Activated CD4-positive, alpha-beta T cell treated with anti-CD3 and anti-CD28 coated beads, Interleukin-2, Interleukin-6, amounts not matched to agents 100 ng/mL and 50 ng/mL, durations not matched to agents 16 hours and 8 hours (primary cell): ENCODE results near the gene CRYBG1.

Experiments used
- DNase-seq: peaks from one replicate; pipeline ENCODE4 v3.0.0-alpha.2; 2020

The CRYBG1 gene

DNA sequence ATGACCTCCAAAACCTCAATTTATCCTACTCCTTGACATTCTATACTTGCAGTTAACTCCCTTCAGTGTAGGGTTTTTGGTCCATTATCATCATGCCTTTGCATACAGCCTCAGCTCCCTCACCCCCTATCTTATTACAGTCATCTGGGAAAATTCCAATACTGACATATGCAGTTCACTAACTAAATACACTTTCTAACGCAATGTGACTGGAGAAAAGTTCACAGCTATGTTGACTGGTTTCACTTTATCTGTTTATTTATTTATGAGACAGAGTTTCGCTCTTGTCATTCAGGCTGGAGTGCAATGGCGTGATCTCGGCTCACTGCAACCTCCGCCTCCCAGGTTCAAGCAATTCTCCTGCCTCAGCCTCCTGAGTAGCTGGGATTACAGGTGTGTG, 64.9 kb downstream of the CRYBG1 start:
- DNase-seq, result no peak

DNA sequence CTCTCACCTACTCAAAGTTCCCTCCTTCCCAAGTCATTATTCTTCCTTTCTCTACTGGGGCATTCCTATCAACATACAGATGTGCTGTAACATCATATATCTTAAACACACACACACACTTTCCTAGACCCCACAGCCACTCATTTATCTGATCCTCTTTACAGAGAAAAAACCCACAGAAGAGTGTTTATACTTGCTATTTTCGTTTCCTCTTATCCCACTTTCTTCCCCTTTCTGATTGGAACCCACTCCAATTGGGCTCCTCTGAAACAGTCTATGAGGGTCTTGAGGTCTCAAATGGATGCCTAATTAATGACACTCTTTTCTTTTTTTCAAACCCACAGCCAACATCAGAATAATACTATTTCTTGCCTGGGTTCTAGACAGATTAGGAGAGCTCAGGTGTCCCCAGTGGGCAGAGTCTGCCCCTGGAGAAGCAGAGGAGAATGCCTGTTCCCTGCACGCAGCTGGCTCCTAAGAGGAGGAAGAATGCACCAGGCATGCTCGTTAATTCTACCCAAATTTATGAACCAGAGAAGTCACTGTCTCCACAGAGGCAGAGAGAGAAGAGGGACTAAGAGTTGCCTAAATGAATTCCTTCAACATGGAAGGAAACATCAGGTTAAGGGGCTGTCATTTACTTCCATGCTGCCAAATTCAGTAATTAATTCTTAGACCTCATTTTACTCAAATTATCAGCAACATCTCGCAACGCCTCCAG, 65.9 kb downstream of the CRYBG1 start:
- no peak for DNase-seq

DNA sequence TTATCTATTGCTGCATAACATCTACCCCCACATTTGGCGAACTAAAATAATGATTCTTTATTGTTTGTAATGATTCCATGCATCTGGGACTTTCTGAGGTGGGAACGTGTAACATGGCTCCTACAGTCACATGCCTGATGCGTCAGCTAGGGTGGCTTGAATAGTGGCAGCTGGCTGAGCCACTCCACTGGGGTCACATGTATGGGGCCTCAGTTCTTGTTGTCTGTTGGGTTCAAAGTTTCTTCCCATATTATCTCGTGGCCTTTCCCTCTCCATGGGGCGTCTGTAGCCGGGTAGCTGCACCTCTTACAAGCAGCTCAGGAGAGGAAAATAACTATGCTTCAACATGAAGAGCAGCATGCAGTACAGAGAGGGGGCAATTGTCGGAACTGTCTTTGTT, 69.9 kb downstream of the CRYBG1 start:
- DNase-seq, result no peak

DNA sequence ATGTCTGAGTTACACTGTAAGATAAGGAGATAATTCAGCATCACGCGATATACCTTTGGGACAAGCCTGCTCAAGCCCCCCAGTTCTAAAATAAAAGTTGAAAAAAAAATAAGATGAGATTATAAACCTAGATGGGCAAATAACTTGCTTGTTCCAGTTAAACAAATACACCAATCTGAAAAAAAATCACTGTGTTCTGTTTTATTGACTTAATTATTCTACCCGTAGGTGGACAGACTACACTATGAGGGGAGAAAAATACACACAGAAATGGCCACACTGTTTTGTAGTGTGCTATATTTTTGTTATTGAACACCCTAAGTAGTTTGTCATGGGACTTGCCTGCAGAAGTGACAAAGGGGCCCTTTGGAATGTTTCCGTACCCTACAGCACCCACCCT, 70.9 kb downstream of the CRYBG1 start:
- DNase-seq, result no peak

DNA sequence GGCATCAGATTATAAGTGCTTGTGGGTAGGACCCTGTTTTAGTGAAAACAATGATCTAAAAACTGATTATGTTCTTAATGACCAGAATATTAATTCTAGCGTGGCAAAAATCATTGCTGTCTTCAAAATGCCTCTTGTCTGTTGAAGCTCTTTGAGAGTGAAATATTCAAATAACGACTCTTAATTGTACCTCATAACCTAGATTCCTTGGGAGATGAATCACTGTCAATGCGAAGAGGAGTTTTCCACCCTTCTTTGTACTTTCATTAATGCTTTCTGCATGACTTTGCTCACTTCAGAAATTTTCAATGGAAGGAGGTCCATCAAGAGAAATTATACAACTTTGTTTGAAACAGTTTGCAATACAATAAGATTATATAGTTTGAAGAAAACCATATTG, 71.5 kb downstream of the CRYBG1 start:
- DNase-seq, result no peak

DNA sequence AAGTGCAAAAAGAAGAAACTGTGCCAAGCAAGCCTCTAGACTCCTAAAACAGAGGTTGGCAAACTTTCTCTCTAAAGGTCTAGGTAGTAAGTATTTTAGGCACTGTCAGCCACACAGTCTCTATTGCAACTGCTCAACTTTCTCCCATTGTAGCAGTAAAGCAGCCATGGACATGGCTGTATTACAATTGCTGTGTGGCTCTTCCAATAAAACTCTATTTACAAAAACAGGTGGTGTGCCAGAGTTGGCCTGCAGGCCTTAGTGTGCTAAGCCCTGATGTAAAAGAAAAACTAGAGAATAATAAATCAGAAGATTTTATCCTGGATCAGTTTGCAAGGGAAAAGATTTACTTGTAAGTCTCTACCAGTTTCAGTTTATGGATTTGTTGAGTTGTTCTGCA, 74.0 kb downstream of the CRYBG1 start:
- no peak for DNase-seq

DNA sequence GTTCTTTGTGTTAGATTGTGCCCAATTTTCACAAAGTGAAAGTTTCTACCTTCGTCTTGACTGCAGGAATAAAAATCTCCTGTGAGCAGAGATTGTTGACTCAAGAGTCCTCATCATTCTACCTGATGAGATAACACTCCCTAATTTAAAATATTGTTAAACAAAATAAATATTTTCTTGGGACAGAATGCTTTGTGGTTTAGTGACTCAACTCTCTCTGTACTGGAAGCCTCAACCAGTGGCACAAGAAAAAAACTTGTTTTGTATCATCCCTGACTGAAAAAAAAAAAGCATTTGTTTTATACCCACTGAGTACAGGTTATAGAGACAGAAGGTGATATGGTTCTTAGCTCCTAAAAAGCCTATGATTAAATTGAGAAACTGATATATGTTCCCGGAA, 78.9 kb downstream of the CRYBG1 start:
- no peak for DNase-seq

DNA sequence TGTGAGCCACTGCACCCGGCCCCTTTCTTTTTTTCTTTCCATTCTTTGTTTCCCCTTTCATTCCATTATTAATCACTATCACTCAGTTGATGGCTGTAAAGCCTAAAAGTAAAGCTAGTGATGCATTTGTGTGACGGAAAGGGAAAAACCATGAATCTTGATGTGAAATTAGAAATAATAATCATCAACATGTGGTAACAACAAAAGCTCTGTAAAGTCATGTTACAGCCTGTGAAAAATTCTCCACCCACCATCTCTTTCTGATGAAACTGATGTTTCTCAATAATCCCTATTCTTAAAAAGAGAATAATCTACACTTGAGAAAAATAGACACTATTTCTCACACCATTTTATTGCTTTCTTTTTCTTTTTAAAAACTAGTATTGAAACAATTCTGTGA, 80.0 kb downstream of the CRYBG1 start:
- DNase-seq, result no peak

DNA sequence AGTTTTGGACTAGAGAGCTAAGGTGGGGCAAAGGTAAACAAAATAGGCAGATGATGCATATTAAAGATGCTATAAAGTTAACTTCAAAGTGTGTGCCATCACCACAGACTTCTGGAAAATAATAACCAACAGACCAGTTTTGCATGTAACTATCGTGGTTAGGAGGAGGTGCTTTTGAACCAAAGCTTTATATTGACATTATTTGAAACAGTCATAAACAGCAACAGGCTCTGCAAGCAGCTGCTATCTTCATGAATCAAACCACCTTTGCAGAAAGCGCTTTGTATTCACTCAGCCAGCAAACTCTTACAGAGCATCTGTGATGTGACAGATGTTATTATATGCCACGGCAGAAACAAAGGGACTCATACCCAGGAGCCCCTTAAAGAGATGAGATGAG, 81.9 kb downstream of the CRYBG1 start:
- DNase-seq, result no peak

DNA sequence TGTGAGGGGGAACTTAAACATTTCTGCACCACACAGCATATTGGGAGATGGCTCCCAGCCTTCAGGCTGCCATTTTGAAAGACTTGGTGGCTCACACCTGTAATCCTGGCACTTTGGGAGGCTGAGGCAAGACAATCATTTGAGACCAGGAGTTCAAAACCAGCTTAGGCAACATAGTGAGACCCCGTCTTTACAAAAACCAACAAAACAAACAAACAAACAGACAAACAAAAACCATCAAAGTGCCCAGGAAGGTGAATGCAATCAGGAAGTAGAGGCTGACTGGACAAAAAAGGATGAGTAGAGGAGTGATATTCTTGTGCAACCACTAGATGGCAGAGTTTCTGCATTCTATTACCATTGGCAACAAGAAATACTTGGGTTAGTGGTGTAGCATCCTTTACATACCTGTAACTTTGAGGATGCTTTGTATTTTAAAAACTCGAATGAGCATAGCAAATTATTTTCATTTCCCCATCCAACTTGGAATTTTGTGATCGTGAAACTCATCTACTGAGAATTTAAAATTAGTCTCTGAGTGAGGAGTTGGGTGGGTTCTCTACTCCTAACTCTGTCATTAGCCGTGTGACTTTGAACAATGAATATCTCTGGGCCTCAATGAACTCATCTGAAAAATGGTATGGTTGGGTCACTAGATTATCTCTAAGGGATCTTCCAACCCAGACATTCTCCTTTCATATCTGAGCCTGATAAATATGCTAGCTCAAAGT, 84.4 kb downstream of the CRYBG1 start:
- DNase-seq, result peak; percentile 80

DNA sequence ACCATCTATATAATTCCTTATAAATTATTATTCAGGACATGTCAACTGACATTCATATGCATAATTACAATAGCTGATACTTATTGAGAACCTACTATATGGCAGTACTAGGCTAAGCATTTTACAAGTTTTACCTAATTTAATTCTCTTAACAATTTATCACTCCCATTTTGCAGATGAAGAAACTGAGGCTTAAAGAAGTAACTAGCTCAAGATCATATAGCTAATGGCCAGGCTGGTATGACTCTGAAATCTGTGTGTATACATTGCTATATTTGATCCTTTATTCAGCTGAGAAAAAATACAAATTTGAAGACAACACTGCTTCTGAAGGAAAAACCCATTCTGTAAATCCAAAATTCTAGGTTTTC, 85.0 kb downstream of the CRYBG1 start:
- DNase-seq, result no peak

DNA sequence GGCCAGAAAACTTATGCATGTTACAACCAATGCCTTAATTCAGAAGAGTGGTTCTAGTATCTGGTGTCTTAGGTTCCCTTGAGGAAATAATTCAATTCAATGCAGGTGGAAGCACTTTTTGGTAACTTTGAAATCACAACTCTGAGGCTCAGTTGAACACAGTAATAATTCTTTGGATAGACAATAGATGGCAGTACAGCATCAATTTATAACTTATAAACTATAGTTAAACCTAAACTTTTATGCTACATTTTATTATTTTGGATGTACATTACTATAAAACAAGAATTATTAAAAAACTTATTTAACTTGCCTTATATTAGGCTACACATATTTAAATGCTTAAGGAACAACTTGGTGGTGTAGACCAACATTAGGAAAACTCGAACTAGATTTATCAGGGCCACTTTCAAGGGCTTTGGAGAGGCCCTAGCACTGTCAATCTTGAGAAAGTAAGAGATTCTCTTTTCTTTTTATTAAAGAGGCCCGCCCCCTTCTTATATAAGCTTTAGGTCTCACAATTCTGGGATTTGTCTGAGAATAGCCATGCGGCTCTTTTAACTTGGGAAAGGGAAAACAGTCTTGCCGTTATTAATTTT, 85.9 kb downstream of the CRYBG1 start:
- DNase-seq, result peak; percentile 33

DNA sequence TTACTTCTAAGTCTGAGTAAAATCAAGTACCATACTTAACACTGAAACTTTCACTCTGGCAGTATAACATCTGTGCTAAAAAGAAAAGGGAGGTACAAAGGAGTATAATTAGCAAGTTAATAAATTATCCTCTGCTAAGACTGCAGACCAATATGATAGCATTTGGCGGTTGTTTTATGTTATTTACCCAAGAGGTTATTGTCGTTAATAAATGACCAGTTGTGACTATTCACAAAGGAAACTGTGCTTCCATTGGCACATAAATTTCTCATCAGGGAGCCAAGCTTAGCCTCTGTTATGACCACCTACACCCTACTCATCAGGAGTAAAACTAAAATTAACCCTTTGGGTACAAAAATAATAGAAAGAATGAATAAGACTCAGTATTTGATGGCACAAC, 86.5 kb downstream of the CRYBG1 start:
- no peak for DNase-seq

DNA sequence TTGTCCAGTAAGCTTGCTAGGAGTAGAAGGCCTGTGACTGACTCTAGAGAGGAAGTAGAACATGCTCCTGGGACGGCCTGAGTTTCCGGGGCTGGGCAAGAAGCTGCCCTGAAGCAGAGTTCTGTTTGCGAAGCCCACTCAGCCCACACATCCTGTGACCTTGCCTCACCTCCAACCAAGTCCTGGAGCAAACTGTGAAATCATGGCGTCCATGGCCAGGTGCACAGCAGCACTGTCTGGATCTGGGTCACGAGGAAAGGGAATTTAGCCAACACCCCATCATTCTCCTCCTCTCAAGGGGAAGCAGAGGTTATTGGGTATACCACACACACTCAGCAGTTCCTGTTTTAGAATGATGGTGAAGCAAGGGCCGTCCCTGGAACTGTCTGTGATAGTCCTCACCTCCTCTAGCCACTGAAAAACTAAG, 87.5 kb downstream of the CRYBG1 start:
- DNase-seq, result peak; percentile 25

DNA sequence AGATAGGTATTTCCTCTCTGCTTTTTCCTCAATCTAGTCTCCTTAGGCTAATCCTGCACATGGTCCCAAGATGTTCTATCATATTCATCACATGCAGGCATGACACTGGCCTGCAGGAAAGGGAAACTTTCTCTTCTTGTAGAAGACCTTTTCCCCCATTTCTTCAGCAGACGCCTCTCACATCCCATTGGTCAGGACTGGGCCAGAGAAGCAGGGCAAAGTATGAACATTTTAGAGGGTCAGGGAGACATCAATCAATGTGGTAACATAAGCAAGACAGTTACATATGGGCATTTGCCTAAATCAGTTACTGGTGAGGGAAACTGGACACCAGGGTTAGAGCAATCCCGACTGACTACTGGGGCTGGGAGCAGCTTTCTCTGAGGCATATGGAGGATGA, 90.1 kb downstream of the CRYBG1 start:
- no peak for DNase-seq

DNA sequence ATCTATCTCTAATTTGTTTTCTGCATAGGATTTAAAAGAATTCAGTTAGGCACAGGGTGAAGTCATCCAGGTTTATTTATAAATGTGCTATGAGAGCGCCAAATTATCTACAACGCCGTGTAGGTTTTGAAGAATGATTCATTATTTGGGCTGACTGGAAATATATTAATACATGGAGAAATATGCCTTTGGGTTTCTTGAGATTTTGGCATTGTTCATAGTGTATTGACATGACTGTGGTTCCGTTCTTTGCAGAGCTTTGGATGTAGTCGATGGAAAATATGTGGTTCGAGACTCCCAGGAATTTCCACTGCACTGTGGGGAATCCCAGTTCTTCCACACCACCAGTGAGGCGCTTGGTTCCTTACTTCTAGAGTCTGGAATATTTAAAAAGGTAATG, 90.9 kb downstream of the CRYBG1 start:
- no peak for DNase-seq

DNA sequence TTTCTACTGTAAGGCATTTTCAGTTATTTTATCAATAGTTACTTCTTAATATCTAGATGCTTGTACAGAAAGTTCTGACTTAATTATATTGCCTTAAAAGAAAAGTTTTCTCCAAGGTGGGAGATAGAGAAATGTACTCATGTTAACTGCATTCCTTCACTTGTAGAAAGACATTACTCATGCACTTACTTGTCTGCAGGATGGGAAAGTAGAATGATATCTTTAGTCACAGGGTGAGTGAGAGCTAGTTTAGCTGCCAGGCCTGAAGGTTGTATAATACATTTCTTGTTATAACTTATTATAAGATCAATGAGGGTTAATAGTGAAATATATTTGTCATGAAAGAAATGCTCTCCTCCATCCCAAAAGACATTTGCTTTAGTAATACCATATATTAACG, 92.1 kb downstream of the CRYBG1 start:
- DNase-seq, result no peak

DNA sequence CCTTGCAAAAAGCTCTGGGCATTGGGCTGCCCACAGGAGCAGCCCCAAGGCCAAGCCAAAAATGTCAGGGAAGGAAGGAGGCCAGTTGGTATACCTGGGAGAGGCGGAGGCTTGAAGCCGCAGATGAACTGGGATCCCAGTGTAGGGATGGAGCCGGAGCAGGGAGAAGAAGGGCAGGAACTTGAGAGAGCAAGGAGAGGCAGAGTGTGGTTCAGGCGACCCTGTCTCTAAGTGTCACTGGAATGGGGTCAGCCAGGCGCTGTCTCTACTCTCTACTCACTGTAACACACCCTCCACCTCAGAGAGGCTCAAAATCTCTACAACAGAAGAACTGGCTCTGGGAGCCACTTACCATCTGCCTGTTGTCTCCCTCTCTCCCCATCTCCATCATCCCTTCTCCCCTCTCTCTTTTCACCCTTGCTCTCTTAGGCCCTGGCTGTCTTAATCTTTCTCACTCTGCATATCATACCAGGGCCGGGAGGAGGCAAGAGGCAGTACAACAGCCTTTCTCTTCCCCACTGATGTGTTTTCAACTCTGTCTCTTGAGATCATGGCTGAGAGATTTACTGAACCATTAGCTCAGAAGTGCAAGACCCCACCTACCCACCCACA, 93.3 kb downstream of the CRYBG1 start:
- no peak for DNase-seq

DNA sequence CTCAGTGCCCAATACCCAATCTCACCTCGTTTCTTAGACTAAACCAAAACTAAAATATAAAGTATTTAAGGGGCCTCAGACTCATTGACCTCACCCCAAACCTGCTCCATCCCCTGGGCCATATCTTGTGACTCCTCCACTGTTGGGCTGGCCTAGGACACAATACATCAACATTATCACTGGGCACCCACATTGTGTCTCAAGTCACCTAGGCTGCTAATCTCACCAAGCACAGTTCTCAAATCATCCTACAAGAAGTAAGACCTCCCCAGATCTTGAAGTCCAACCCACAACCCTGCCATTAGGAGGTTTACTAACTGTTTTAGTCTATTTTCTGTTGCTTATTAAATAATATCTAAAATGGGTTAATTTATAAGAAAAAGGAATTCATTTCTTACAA, 96.2 kb downstream of the CRYBG1 start:
- no peak for DNase-seq

DNA sequence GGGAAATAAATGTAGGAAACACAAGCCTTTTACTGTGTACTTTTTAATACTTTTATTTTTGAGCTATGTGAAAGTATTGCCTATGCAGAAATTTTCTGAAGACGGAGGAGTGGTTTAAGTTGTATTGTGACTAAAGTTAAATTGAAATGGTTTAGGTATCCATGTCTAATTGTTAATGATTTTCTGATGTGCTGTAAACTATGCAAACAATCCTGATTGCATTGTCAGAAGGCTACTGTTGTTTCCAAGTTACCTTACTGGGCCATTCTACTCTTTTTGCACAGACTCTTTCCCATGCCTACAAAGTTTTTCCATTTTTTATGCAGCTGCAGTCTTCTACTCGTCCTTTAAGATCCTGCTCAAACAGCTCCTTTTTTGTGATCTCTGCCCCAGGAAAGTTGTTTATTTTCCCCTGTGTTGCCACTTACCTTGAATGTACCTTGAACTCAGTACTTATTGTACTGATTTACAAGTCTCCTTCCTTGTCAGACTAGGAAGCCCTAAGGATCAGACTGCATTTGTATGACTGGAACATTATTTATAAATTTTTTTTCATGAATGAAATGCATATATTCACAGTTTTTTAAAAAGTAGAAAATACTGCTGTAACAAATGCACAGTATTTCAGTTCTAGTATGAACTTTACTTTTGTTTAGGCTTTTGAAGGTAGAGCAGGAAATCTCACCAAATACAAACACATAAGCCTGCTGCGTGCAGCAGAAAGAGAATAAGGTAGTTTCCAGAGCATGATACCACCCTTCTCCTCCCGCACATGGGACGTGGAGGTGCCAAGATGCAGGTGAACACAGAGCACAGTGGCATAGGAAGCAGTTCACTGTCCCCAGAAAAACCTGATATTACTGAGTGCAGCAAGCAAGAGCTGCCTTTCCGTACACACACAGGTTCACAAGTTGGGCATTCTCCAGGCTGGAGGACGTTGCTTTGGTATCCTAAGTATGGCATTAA, 97.8 kb downstream of the CRYBG1 start:
- no peak for DNase-seq

DNA sequence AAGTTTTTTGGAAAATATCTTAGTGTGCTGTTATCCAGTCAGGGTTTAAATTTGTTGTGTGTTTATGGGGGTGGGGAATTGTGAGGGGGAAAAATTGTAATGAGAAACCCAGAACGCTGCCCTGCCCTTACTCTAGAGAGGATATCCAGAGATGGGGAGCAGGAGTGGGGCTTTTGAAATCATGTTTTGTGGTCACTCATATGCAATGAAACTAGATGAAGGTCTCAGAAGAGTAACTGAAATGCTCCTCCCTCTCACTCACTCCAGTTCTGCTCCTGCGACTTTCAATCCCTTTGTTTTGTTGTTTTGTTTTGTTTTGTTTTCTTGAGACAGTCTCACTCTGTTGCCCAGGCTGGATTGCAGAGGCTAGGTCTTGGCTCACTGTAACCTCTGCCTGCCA, 100.0 kb downstream of the CRYBG1 start:
- no peak for DNase-seq

DNA sequence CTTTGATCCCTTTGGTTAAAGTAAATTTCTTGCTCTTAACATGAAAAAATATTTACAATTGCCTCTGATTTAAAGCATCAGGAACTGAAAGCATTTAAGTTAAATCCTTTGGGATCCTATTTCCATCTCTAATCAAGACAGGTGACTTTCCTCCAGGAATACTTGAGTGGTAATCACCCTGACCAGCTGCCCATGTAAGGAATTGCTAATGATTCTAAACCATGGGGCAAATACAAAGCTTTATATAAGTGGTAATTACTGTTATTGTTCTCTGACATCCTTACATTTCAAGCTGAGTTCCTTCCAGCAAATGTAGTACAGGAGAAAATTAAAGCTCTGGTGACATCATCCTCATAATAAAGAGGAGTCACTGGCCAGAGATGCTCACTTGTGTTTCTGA, 100.6 kb downstream of the CRYBG1 start:
- no peak for DNase-seq
